ENCODE results near the gene KCNQ2. TPM values are rescaled to one million over a fixed set of nuclear protein-coding genes. Genes with fewer than 3 reads are reported as not detected.

The KCNQ2 gene
- total RNA-seq, 1 donor from 2014 or later = 11.5 TPM

DNA sequence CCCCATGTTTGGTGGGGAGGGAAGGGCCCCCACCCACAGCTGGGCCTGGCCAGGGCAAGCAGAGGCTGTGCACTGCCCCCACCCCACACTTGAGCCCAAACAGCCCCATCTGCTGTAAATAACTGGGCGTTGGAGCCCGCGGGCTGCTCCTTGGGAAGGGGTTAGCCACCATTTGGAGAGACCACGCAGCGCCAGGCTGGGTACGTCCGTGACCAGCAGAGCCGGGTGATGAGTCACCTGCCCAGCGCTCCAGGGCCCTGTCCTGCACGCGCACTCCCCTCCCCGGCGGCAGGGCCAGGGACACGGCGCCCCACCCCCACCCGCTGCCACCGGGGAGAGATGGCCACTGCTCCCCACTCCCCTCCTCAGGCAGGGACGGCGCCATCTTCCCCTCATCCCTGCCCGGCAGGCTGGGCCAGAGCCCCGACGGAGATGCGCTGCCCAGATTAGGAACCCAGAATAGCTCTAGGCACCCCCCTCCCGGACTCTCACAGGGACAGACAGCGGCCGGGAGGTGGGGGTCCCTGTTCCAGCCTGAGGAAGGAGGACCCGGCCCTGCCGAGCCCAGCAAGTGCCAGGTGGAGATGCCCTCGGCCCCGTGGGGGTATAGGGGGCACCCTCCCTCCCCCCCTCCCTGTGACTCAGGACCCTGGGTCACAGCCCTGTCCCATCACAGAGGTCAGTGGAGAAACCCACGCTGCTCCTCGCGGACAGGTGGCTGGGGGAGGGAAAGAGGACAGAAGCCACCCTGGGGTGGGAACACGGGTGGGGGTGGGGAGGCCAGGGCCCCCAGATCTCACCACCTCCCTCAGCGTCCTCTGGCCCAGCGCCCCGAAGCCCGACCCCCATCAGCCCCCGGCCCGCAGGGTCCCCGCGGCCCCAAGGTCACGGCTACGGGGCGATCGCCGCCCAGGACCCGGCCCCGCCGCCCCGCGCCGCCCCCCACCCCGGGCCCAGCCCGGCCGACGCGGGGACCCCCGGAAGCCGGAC is 25.8 kb upstream of the KCNQ2 start:
- no peak for FAIRE-seq
- no peaks in the 10 kb centered on the region for H3K4me1 Mint-ChIP-seq (ENCODE audit: low read depth, unreplicated experiment)

GRCh38 chr20:63497138-63497945 is 24.9 kb upstream of the KCNQ2 start:
- FAIRE-seq = no peak
- H3K9ac ChIP-seq (ENCODE audit: low read length) = no peak overlapping the region
- peaks cover 2% of the 10 kb centered on the region for H3K27me3 ChIP-seq (ENCODE audit: insufficient read depth, low read length)
- no peaks in the 10 kb centered on the region for H3K9me3 ChIP-seq (ENCODE audit: insufficient read depth, low read depth, low read length)
- peaks cover 5% of the 10 kb centered on the region for H3K27me3 Mint-ChIP-seq (ENCODE audit: low read depth, unreplicated experiment)
- H3K36me3 ChIP-seq (ENCODE audit: insufficient read depth, low read length) = no peaks in the 10 kb centered on the region
- TF ChIP-seq EZH2 (IDR thresholded peaks at IDR 0.05; ENCODE audit: insufficient read depth, low read length) = no peak
- no peak for TF ChIP-seq CTCF (IDR thresholded peaks at IDR 0.05; ENCODE audit: insufficient read depth, low read depth, low read length)
- no peaks in the 10 kb centered on the region for H3K36me3 Mint-ChIP-seq (ENCODE audit: low read depth, unreplicated experiment)
- H3K4me3 ChIP-seq (ENCODE audit: insufficient read depth, low read depth, low read length) = no peak overlapping the region
- no peak overlapping the region for H3K4me2 ChIP-seq (ENCODE audit: low read length)
- H3K27ac ChIP-seq (ENCODE audit: low read depth, low read length) = no peak overlapping the region
- H3K79me2 ChIP-seq (ENCODE audit: insufficient read depth, low read length) = no peaks in the 10 kb centered on the region
- H2AFZ ChIP-seq (ENCODE audit: low read depth, low read length) = no peak overlapping the region
- H3K4me1 ChIP-seq (ENCODE audit: insufficient read depth, low read length) = no peaks in the 10 kb centered on the region
- H4K20me1 ChIP-seq (ENCODE audit: insufficient read depth, low read length) = no peaks in the 10 kb centered on the region
- H3K4me3 Mint-ChIP-seq (ENCODE audit: unreplicated experiment) = peak overlapping the region; percentile 68
- no peaks in the 10 kb centered on the region for H3K9me3 Mint-ChIP-seq (ENCODE audit: unreplicated experiment)
- no peak overlapping the region for H3K27ac Mint-ChIP-seq (ENCODE audit: unreplicated experiment)
- no peak for DNase-seq (ENCODE audit: low read depth)
- H3K4me1 Mint-ChIP-seq (ENCODE audit: low read depth, unreplicated experiment) = no peaks in the 10 kb centered on the region

More for the DNA sequence above, 25.8 kb upstream of the KCNQ2 start:
- H3K27ac Mint-ChIP-seq (ENCODE audit: unreplicated experiment) = no peak overlapping the region
- H3K27me3 Mint-ChIP-seq (ENCODE audit: low read depth, unreplicated experiment) = peaks cover 5% of the 10 kb centered on the region
- no peak overlapping the region for H3K4me3 ChIP-seq (ENCODE audit: insufficient read depth, low read depth, low read length)
- no peaks in the 10 kb centered on the region for H3K36me3 ChIP-seq (ENCODE audit: insufficient read depth, low read length)
- H3K27me3 ChIP-seq (ENCODE audit: insufficient read depth, low read length) = peaks cover 2% of the 10 kb centered on the region
- no peak overlapping the region for H3K9ac ChIP-seq (ENCODE audit: low read length)
- peak; percentile 31 for DNase-seq (ENCODE audit: low read depth)
- peak overlapping the region; percentile 70 for H3K4me3 Mint-ChIP-seq (ENCODE audit: unreplicated experiment)
- H3K79me2 ChIP-seq (ENCODE audit: insufficient read depth, low read length) = no peaks in the 10 kb centered on the region
- no peaks in the 10 kb centered on the region for H3K36me3 Mint-ChIP-seq (ENCODE audit: low read depth, unreplicated experiment)
- H3K9me3 Mint-ChIP-seq (ENCODE audit: unreplicated experiment) = no peaks in the 10 kb centered on the region
- no peak overlapping the region for H2AFZ ChIP-seq (ENCODE audit: low read depth, low read length)
- no peak overlapping the region for H3K27ac ChIP-seq (ENCODE audit: low read depth, low read length)
- peak overlapping the region; percentile 52 for H3K4me2 ChIP-seq (ENCODE audit: low read length)
- H3K4me1 ChIP-seq (ENCODE audit: insufficient read depth, low read length) = no peaks in the 10 kb centered on the region
- no peaks in the 10 kb centered on the region for H3K9me3 ChIP-seq (ENCODE audit: insufficient read depth, low read depth, low read length)
- TF ChIP-seq CTCF (IDR thresholded peaks at IDR 0.05; ENCODE audit: insufficient read depth, low read depth, low read length) (no peak), EZH2 (IDR thresholded peaks at IDR 0.05; ENCODE audit: insufficient read depth, low read length) (peak; percentile 60)
- no peaks in the 10 kb centered on the region for H4K20me1 ChIP-seq (ENCODE audit: insufficient read depth, low read length)
